Measurements from ENCODE around the gene POLR3B.

POLR3B gene

GRCh38 chr12:106417926-106418910, 60.7 kb downstream of the POLR3B start:
- H3K36me3 ChIP-seq (ENCODE audit: insufficient read depth), result no peaks in the 10 kb centered on the region
- H3K79me2 ChIP-seq (ENCODE audit: insufficient read depth, low read depth), result no peaks in the 10 kb centered on the region
- no peak overlapping the region for H3K4me2 ChIP-seq
- no peak overlapping the region for H3K9ac ChIP-seq
- no peak overlapping the region for H3K4me3 ChIP-seq (IDR thresholded peaks at IDR 0.05; ENCODE audit: insufficient read depth, low read depth, low read length)
- no peak for TF ChIP-seq CTCF (conservative IDR thresholded peaks at IDR 0.05; ENCODE audit: low read depth, low read length)
- no peaks in the 10 kb centered on the region for H3K27me3 ChIP-seq (ENCODE audit: insufficient read depth, low read depth)
- no peaks in the 10 kb centered on the region for H3K4me1 ChIP-seq (ENCODE audit: low read depth, poor library complexity, severe bottlenecking)
- no peak overlapping the region for H3K27ac ChIP-seq
- H2AFZ ChIP-seq (ENCODE audit: low read depth), result no peak overlapping the region
- H4K20me1 ChIP-seq (ENCODE audit: insufficient read depth), result no peaks in the 10 kb centered on the region

- Histone ChIP-seq H3K9ac (no peak overlapping the region), H4K20me1 (ENCODE audit: insufficient read depth) (no peaks in the 10 kb centered on the region), H3K27me3 (ENCODE audit: insufficient read depth, low read depth) (no peaks in the 10 kb centered on the region)
These were observed 61.4 kb downstream of the POLR3B start for GRCh38 chr12:106418970-106419369.

GRCh38 chr12:106423291-106423690, 65.7 kb downstream of the POLR3B start:
- no peak for TF ChIP-seq CTCF (conservative IDR thresholded peaks at IDR 0.05; ENCODE audit: low read depth, low read length)
- H3K4me2 ChIP-seq, result no peak overlapping the region
- H3K79me2 ChIP-seq (ENCODE audit: insufficient read depth, low read depth), result no peaks in the 10 kb centered on the region
- no peaks in the 10 kb centered on the region for H3K27me3 ChIP-seq (ENCODE audit: insufficient read depth, low read depth)
- no peak overlapping the region for H3K9ac ChIP-seq
- no peak overlapping the region for H3K4me3 ChIP-seq (IDR thresholded peaks at IDR 0.05; ENCODE audit: insufficient read depth, low read depth, low read length)
- no peaks in the 10 kb centered on the region for H3K36me3 ChIP-seq (ENCODE audit: insufficient read depth)
- no peaks in the 10 kb centered on the region for H3K4me1 ChIP-seq (ENCODE audit: low read depth, poor library complexity, severe bottlenecking)
- H2AFZ ChIP-seq (ENCODE audit: low read depth), result no peak overlapping the region
- H4K20me1 ChIP-seq (ENCODE audit: insufficient read depth), result no peaks in the 10 kb centered on the region
- H3K27ac ChIP-seq, result no peak overlapping the region

More at GRCh38 chr12:106418970-106419369, 61.4 kb downstream of the POLR3B start:
- no peak overlapping the region for H2AFZ ChIP-seq (ENCODE audit: low read depth)
- H3K27ac ChIP-seq, result no peak overlapping the region
- no peaks in the 10 kb centered on the region for H3K79me2 ChIP-seq (ENCODE audit: insufficient read depth, low read depth)
- TF ChIP-seq CTCF (conservative IDR thresholded peaks at IDR 0.05; ENCODE audit: low read depth, low read length), result no peak
- H3K4me1 ChIP-seq (ENCODE audit: low read depth, poor library complexity, severe bottlenecking), result no peaks in the 10 kb centered on the region
- no peak overlapping the region for H3K4me3 ChIP-seq (IDR thresholded peaks at IDR 0.05; ENCODE audit: insufficient read depth, low read depth, low read length)
- no peak overlapping the region for H3K4me2 ChIP-seq
- H3K36me3 ChIP-seq (ENCODE audit: insufficient read depth), result no peaks in the 10 kb centered on the region

- H3K4me1 ChIP-seq (ENCODE audit: low read depth, poor library complexity, severe bottlenecking), result no peaks in the 10 kb centered on the region
- no peak overlapping the region for H3K9ac ChIP-seq
- no peak overlapping the region for H3K27ac ChIP-seq
- no peak for TF ChIP-seq CTCF (conservative IDR thresholded peaks at IDR 0.05; ENCODE audit: low read depth, low read length)
- H3K27me3 ChIP-seq (ENCODE audit: insufficient read depth, low read depth), result no peaks in the 10 kb centered on the region
- no peak overlapping the region for H3K4me3 ChIP-seq (IDR thresholded peaks at IDR 0.05; ENCODE audit: insufficient read depth, low read depth, low read length)
- H2AFZ ChIP-seq (ENCODE audit: low read depth), result no peak overlapping the region
- H4K20me1 ChIP-seq (ENCODE audit: insufficient read depth), result no peaks in the 10 kb centered on the region
- no peaks in the 10 kb centered on the region for H3K36me3 ChIP-seq (ENCODE audit: insufficient read depth)
- no peak overlapping the region for H3K4me2 ChIP-seq
- no peaks in the 10 kb centered on the region for H3K79me2 ChIP-seq (ENCODE audit: insufficient read depth, low read depth)
These were observed 67.6 kb downstream of the POLR3B start for GRCh38 chr12:106425061-106425702.
